SK-N-SH treated with all-trans-retinoic acid at 6 μM for 48 hours (cell line): ENCODE measurements around the gene PSAPL1.

Experiments used
- ATAC-seq: fragments of 200-7000 bp; cut with Tn5 transposase; 3 replicates; pipeline ENCODE4 v1.9.1; 2020; ENCODE audit warnings: mild to moderate bottlenecking, moderate library complexity
- ARNTL ChIP-seq: fragments of 450-650 bp; formaldehyde crosslinking; IDR thresholded peaks from 2 replicates; pipeline ENCODE4 v1.5.0; 2020; ENCODE audit warnings: low read depth, mild to moderate bottlenecking, moderate library complexity, borderline replicate concordance
- BACH2 ChIP-seq: fragments of 250-450 bp; sonication (Bioruptor Pico); IDR thresholded peaks from 2 replicates; pipeline ENCODE4 v1.9.0; 2021; ENCODE audit warnings: mild to moderate bottlenecking, borderline replicate concordance
- CSDC2 ChIP-seq: fragments of 250-450 bp; sonication (Bioruptor Pico); IDR thresholded peaks from 2 replicates; pipeline ENCODE4 v1.5.0; 2020; ENCODE audit warnings: mild to moderate bottlenecking, moderate library complexity
- ESRRG ChIP-seq: fragments of 250-450 bp; sonication (Bioruptor Pico); IDR thresholded peaks from 2 replicates; pipeline ENCODE4 v1.6.1; 2021; ENCODE audit warnings: mild to moderate bottlenecking
- GLIS3 ChIP-seq: fragments of 250-450 bp; sonication (Bioruptor Pico); IDR thresholded peaks from 2 replicates; pipeline ENCODE4 v1.5.0; 2020; ENCODE audit warnings: mild to moderate bottlenecking, moderate library complexity
- ISL1 ChIP-seq: fragments of 250-450 bp; sonication (Bioruptor Pico); IDR thresholded peaks from 2 replicates; pipeline ENCODE4 v2.1.2; 2022; ENCODE audit warnings: mild to moderate bottlenecking, moderate library complexity
- OSR1 ChIP-seq: fragments of 250-450 bp; sonication (Bioruptor Pico); IDR thresholded peaks from 2 replicates; pipeline ENCODE4 v1.8.0; 2022; ENCODE audit warnings: moderate library complexity, mild to moderate bottlenecking, inconsistent platforms
- PPARA ChIP-seq: fragments of 250-450 bp; sonication (Bioruptor Pico); IDR thresholded peaks from 2 replicates; pipeline ENCODE4 v1.5.0; 2020; ENCODE audit warnings: mild to moderate bottlenecking, borderline replicate concordance
- RARB ChIP-seq: fragments of 250-450 bp; sonication (Bioruptor Pico); IDR thresholded peaks from 2 replicates; pipeline ENCODE4 v1.8.0; 2021; ENCODE audit warnings: mild to moderate bottlenecking, moderate library complexity
- SNAI2 ChIP-seq: fragments of 250-450 bp; sonication (Bioruptor Pico); IDR thresholded peaks from 2 replicates; pipeline ENCODE4 v1.5.0; 2020; ENCODE audit warnings: mild to moderate bottlenecking, moderate library complexity
- TOX ChIP-seq: fragments of 250-450 bp; sonication (Bioruptor Pico); IDR thresholded peaks from 2 replicates; pipeline ENCODE4 v1.8.0; 2021; ENCODE audit warnings: mild to moderate bottlenecking, moderate library complexity, borderline replicate concordance
- ZC3H10 ChIP-seq: fragments of 250-450 bp; sonication (Bioruptor Pico); IDR thresholded peaks from 2 replicates; pipeline ENCODE4 v1.5.1; 2021; ENCODE audit warnings: mild to moderate bottlenecking, moderate library complexity
- ZFP3 ChIP-seq: fragments of 250-450 bp; sonication (Bioruptor Pico); IDR thresholded peaks from 2 replicates; pipeline ENCODE4 v1.5.0; 2020; ENCODE audit warnings: mild to moderate bottlenecking, moderate library complexity
- ZNF565 ChIP-seq: fragments of 450-650 bp; formaldehyde crosslinking; conservative IDR thresholded peaks from 2 replicates; pipeline ENCODE4 v1.5.0; 2020; ENCODE audit warnings: low read depth, mild to moderate bottlenecking, moderate library complexity
- ZNF70 ChIP-seq: fragments of 450-650 bp; formaldehyde crosslinking; IDR thresholded peaks from 2 replicates; pipeline ENCODE4 v1.5.0; 2020; ENCODE audit warnings: mild to moderate bottlenecking, moderate library complexity
- ZNF8 ChIP-seq: fragments of 450-650 bp; formaldehyde crosslinking; IDR thresholded peaks from 2 replicates; pipeline ENCODE4 v1.5.0; 2020; ENCODE audit warnings: mild to moderate bottlenecking, moderate library complexity
- TF ChIP-seq, protein P1 (sequence below): fragments of 250-450 bp; sonication (Bioruptor Pico); IDR thresholded peaks from 2 replicates; pipeline ENCODE4 v1.5.1; 2021; ENCODE audit warnings: mild to moderate bottlenecking, moderate library complexity
- TF ChIP-seq, protein P2 (sequence below): fragments of 250-450 bp; sonication (Bioruptor Pico); IDR thresholded peaks from 2 replicates; pipeline ENCODE4 v1.5.0; 2020; ENCODE audit warnings: mild to moderate bottlenecking, moderate library complexity
- TF ChIP-seq, protein P3 (sequence below): fragments of 250-450 bp; sonication (Bioruptor Pico); IDR thresholded peaks from 2 replicates; pipeline ENCODE4 v1.8.0; 2020; ENCODE audit warnings: mild to moderate bottlenecking, moderate library complexity, borderline replicate concordance
- TF ChIP-seq, protein P4 (sequence below): fragments of 250-450 bp; sonication (Bioruptor Pico); IDR thresholded peaks from 2 replicates; pipeline ENCODE4 v1.8.0; 2021; ENCODE audit warnings: low read depth, mild to moderate bottlenecking, moderate library complexity, borderline replicate concordance

Gene PSAPL1

DNA sequence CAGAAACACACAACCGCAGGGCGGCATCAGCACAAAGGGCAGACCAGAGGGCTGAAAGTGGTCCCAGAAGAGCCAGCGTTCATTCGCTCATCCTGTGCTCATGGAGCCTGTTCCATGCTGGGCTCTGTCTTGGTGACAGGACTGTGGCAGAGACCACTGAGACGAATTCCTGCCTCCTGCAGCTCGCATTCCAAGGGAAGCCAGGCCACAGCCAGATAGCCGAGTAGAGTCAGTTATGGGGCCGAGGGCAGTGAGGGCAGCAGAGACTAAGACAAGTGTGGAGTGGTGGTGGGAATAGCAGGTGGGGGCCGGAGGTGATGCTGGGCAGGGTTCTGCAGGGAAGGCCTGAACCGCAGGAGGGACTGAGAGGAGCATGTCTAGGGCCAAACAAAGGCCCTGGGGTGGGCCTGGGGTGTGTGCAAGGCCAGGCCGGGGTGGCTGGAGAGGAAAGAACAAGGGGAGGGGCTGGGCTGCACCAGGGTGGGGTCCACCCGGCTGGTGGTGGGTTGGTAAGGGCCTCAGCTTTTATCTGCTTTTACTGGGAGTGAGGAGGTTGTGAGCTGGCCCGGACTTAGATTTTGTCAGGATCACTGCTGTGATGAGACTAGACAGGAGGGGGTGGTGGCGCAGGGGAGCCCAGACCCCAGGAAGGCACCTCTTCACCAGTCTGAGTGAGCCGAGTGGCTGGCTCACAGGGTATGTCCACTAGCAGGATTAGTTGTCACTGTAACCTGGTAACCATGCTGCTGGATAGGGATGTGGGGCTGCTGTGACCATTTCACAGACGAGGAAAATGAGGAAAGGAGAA, 6.3 kb downstream of the PSAPL1 start:
- TF ChIP-seq PPARA (CRISPR knock-in tag) (no peak), CSDC2 (CRISPR knock-in tag) (no peak), RARB (CRISPR knock-in tag) (no peak), GLIS3 (CRISPR knock-in tag) (no peak), SNAI2 (CRISPR knock-in tag) (no peak), ZFP3 (CRISPR knock-in tag) (no peak), BACH2 (CRISPR knock-in tag) (no peak), ZNF8 (CRISPR knock-in tag) (no peak), TOX (CRISPR knock-in tag) (no peak), ESRRG (CRISPR knock-in tag) (no peak), ZC3H10 (CRISPR knock-in tag) (no peak), ARNTL (no peak), ISL1 (CRISPR knock-in tag) (no peak), OSR1 (CRISPR knock-in tag) (no peak)
- TF ChIP-seq, protein P1, sequence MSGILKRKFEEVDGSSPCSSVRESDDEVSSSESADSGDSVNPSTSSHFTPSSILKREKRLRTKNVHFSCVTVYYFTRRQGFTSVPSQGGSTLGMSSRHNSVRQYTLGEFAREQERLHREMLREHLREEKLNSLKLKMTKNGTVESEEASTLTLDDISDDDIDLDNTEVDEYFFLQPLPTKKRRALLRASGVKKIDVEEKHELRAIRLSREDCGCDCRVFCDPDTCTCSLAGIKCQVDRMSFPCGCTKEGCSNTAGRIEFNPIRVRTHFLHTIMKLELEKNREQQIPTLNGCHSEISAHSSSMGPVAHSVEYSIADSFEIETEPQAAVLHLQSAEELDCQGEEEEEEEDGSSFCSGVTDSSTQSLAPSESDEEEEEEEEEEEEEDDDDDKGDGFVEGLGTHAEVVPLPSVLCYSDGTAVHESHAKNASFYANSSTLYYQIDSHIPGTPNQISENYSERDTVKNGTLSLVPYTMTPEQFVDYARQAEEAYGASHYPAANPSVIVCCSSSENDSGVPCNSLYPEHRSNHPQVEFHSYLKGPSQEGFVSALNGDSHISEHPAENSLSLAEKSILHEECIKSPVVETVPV (CRISPR knock-in tag) = no peak
- TF ChIP-seq, protein P2, sequence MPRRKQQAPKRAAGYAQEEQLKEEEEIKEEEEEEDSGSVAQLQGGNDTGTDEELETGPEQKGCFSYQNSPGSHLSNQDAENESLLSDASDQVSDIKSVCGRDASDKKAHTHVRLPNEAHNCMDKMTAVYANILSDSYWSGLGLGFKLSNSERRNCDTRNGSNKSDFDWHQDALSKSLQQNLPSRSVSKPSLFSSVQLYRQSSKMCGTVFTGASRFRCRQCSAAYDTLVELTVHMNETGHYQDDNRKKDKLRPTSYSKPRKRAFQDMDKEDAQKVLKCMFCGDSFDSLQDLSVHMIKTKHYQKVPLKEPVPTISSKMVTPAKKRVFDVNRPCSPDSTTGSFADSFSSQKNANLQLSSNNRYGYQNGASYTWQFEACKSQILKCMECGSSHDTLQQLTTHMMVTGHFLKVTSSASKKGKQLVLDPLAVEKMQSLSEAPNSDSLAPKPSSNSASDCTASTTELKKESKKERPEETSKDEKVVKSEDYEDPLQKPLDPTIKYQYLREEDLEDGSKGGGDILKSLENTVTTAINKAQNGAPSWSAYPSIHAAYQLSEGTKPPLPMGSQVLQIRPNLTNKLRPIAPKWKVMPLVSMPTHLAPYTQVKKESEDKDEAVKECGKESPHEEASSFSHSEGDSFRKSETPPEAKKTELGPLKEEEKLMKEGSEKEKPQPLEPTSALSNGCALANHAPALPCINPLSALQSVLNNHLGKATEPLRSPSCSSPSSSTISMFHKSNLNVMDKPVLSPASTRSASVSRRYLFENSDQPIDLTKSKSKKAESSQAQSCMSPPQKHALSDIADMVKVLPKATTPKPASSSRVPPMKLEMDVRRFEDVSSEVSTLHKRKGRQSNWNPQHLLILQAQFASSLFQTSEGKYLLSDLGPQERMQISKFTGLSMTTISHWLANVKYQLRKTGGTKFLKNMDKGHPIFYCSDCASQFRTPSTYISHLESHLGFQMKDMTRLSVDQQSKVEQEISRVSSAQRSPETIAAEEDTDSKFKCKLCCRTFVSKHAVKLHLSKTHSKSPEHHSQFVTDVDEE (CRISPR knock-in tag) = no peak
- TF ChIP-seq, protein P3, sequence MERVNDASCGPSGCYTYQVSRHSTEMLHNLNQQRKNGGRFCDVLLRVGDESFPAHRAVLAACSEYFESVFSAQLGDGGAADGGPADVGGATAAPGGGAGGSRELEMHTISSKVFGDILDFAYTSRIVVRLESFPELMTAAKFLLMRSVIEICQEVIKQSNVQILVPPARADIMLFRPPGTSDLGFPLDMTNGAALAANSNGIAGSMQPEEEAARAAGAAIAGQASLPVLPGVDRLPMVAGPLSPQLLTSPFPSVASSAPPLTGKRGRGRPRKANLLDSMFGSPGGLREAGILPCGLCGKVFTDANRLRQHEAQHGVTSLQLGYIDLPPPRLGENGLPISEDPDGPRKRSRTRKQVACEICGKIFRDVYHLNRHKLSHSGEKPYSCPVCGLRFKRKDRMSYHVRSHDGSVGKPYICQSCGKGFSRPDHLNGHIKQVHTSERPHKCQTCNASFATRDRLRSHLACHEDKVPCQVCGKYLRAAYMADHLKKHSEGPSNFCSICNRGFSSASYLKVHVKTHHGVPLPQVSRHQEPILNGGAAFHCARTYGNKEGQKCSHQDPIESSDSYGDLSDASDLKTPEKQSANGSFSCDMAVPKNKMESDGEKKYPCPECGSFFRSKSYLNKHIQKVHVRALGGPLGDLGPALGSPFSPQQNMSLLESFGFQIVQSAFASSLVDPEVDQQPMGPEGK = no peak
- TF ChIP-seq, all 23 proteins: peak for 0
- no peak for ATAC-seq

DNA sequence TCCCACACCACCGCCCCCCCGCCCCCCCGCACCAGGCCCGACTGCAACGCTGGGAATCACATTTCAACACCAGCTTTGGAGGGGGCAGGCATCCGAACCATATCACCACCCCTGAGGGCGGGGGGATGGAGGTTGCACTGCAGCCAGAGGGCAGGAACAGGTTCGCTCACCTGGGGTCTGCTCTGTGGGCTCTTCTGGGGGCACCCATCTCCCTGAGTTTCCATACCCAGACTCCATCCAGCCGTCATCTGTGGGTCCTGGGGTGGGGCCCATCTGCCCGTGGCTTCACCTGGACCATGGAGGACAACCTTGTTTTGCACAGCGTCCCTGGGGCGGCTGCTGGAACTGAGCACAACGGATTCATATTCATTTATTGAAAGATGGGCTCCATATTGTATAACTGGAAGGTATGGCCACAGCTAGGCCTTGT, 6.9 kb downstream of the PSAPL1 start:
- ATAC-seq = no peak
- TF ChIP-seq PPARA (CRISPR knock-in tag) = no peak

- TF ChIP-seq ZNF565 = no peak
- TF ChIP-seq, protein P4, sequence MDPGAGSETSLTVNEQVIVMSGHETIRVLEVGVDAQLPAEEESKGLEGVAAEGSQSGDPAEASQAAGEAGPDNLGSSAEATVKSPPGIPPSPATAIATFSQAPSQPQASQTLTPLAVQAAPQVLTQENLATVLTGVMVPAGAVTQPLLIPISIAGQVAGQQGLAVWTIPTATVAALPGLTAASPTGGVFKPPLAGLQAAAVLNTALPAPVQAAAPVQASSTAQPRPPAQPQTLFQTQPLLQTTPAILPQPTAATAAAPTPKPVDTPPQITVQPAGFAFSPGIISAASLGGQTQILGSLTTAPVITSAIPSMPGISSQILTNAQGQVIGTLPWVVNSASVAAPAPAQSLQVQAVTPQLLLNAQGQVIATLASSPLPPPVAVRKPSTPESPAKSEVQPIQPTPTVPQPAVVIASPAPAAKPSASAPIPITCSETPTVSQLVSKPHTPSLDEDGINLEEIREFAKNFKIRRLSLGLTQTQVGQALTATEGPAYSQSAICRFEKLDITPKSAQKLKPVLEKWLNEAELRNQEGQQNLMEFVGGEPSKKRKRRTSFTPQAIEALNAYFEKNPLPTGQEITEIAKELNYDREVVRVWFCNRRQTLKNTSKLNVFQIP (CRISPR knock-in tag) = no peak
- TF ChIP-seq SNAI2 (CRISPR knock-in tag) = no peak
- no peak for TF ChIP-seq OSR1 (CRISPR knock-in tag)
- no peak for TF ChIP-seq ESRRG (CRISPR knock-in tag)
- ATAC-seq = no peak
These were observed 7.4 kb downstream of the PSAPL1 start for GRCh38 chr4:7427361-7427760.

DNA sequence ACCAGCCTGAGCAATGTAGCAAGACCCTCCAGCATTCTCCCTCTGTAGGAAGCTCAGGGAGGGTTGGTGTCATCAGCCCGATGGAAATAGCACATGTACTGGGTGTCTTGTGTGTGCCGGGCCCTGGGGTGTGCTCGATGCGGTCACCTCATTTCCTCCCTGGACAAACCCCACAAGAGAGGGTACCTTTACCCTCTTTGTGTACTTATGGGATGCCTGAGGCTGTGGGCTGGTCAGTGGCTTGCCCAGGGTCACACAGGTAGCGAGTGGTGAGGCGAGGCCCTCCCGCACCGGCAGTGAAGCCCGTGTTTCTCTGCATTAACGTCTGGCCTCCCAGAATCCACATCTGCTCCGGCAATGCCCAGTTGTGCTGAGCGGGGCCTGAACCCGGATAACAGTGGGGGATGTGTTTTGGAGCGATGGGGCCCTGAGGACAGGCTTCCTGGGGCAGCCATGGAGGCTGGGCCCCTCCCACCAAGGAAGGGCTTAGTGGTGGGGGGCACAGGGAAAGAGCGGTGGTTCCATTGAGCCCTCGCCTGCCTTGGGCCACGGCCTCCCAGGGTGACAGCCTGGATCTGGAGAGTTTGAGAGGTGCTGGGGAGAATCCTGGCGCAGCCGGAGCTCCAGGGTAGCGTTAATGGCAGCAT, 8.1 kb downstream of the PSAPL1 start:
- no peak for ATAC-seq
- TF ChIP-seq, protein P4 (CRISPR knock-in tag) = no peak
- TF ChIP-seq ZNF70 (CRISPR knock-in tag) (no peak), PPARA (CRISPR knock-in tag) (no peak), ZFP3 (CRISPR knock-in tag) (no peak), OSR1 (CRISPR knock-in tag) (no peak), ZNF8 (CRISPR knock-in tag) (no peak), BACH2 (CRISPR knock-in tag) (no peak), TOX (CRISPR knock-in tag) (no peak), ZNF565 (no peak)
- TF ChIP-seq, protein P2 (CRISPR knock-in tag) = no peak
